22Rv1 (cell line): ENCODE results near the gene CSNK2B.

Source experiments
- ZFX ChIP-seq: fragments of 450-650 bp; IDR thresholded peaks from 2 replicates; pipeline ENCODE4 v1.6.1; 2017; ENCODE audit warnings: antibody characterized with exemption, borderline replicate concordance
- TF ChIP-seq, protein P1 (sequence below): fragments of 450-650 bp; IDR thresholded peaks from 2 replicates; pipeline ENCODE4 v1.5.1; 2017; ENCODE audit warnings: mild to moderate bottlenecking

GRCh38 chr6:31702405-31702818, 36.5 kb downstream of the CSNK2B start:
- TF ChIP-seq, protein P1, sequence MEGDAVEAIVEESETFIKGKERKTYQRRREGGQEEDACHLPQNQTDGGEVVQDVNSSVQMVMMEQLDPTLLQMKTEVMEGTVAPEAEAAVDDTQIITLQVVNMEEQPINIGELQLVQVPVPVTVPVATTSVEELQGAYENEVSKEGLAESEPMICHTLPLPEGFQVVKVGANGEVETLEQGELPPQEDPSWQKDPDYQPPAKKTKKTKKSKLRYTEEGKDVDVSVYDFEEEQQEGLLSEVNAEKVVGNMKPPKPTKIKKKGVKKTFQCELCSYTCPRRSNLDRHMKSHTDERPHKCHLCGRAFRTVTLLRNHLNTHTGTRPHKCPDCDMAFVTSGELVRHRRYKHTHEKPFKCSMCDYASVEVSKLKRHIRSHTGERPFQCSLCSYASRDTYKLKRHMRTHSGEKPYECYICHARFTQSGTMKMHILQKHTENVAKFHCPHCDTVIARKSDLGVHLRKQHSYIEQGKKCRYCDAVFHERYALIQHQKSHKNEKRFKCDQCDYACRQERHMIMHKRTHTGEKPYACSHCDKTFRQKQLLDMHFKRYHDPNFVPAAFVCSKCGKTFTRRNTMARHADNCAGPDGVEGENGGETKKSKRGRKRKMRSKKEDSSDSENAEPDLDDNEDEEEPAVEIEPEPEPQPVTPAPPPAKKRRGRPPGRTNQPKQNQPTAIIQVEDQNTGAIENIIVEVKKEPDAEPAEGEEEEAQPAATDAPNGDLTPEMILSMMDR = no peak
- no peak for TF ChIP-seq ZFX
